Stimulated activated naive CD8-positive, alpha-beta T cell treated with anti-CD3 and anti-CD28 coated beads, Interleukin-15, amount 100 ng/mL, for 72 hours (primary cell): ENCODE measurements around the gene ATXN7L1.
"Not testable (repeated sequence)": the region's sequence is repeated elsewhere in the genome, so short reads cannot be mapped to it uniquely, and the experiment has no call there.

Source experiments
- ATAC-seq: fragments of 150-1000 bp; cut with Tn5 transposase; 2 replicates; pipeline ENCODE4 v1.10.0; 2021; ENCODE audit warnings: mild to moderate bottlenecking, moderate library complexity
- DNase-seq, 2 donors: peaks; one replicate each; pipeline ENCODE4 v3.0.0; 2021 to 2022
- H3K27ac Mint-ChIP-seq, 2 donors: one replicate each; pipeline ENCODE4 v1.8.0; 2022; ENCODE audit warnings: mild to moderate bottlenecking in 2 of 2, mixed read lengths in 2 of 2, moderate library complexity in 2 of 2
- H3K27me3 Mint-ChIP-seq: one replicate; pipeline ENCODE4 v1.8.0; 2022; ENCODE audit warnings: mixed read lengths
- H3K4me1 Mint-ChIP-seq: one replicate; pipeline ENCODE4 v1.8.0; 2022; ENCODE audit warnings: mild to moderate bottlenecking, mixed read lengths
- H3K4me3 Mint-ChIP-seq, 2 donors: one replicate each; pipeline ENCODE4 v1.8.0; 2022; ENCODE audit warnings: mild to moderate bottlenecking in 2 of 2, mixed read lengths in 2 of 2, moderate library complexity in 1 of 2
- H3K9me3 Mint-ChIP-seq, 2 donors: one replicate each; pipeline ENCODE4 v1.8.0; 2022; ENCODE audit warnings: mixed read lengths in 2 of 2

Gene ATXN7L1

GRCh38 chr7:105796365-105796764, 80.0 kb downstream of the ATXN7L1 start:
- peaks cover 32% of the 10 kb centered on the region for H3K4me1 Mint-ChIP-seq
- H3K4me3 Mint-ChIP-seq, result no peak overlapping the region
- ATAC-seq (no peak), DNase-seq (no peak)
- no peaks in the 10 kb centered on the region for H3K27me3 Mint-ChIP-seq
- H3K27ac Mint-ChIP-seq, result no peak overlapping the region
- no peaks in the 10 kb centered on the region for H3K9me3 Mint-ChIP-seq

DNA sequence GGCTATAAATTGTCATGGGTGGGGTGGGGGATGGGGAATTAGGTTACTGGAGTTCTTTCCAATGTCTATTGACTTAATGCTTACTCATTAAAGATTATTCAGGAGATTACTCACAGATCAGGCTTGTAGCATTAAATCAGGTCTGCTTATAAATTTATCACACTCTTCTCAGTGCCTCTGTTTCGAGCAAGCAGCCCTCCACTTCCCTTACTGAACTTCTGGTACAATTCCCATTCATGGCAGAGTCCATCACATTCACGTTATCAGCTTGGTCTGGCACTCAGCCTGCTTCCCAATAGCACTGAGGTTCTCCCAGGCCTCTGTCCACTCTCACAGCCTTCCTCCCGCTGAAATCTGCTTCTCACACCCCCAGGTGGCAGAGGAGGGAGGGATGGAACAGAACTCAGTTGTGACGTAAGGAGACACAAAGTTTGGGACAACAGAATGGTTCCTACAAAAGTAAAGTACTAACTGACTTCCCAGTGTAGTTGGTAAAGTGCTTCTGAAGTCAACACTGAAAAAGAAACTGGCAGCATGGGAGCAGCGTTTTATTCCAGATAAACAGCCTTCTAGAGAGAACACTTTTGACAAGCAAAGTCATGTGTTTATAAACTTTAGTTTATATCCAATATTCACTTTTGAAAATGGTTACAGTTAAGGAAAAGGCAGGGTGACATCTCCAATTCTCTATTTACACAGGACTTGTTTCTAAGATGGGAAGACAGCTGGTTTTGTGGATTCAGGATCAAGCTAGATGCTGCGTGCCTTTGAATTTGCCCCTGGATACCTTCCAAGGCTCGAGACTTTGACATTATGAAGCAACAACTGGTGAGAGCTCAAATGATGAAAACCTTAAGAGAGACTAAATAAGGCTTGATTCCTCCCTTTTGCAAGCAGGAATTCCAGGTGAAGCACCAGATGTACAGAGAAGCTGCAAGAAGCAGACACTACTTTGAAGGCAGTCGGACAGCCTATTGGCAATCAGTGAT, 81.4 kb downstream of the ATXN7L1 start:
- Mint-ChIP-seq H3K27ac (peak overlapping the region in 1 of 2 donors; percentile 86), H3K27me3 (no peaks in the 10 kb centered on the region), H3K4me1 (peaks cover 20% of the 10 kb centered on the region), H3K4me3 (no peak overlapping the region), H3K9me3 (no peaks in the 10 kb centered on the region)
- ATAC-seq, result no peak
- no peak for DNase-seq

- peaks cover 12% of the 10 kb centered on the region for H3K4me1 Mint-ChIP-seq
- ATAC-seq (no peak), DNase-seq (no peak)
- H3K9me3 Mint-ChIP-seq, result no peaks in the 10 kb centered on the region
- no peaks in the 10 kb centered on the region for H3K27me3 Mint-ChIP-seq
- no peak overlapping the region for H3K4me3 Mint-ChIP-seq
- H3K27ac Mint-ChIP-seq, result no peak overlapping the region
Observed at GRCh38 chr7:105792488-105793370, 83.7 kb downstream of the ATXN7L1 start.

DNA sequence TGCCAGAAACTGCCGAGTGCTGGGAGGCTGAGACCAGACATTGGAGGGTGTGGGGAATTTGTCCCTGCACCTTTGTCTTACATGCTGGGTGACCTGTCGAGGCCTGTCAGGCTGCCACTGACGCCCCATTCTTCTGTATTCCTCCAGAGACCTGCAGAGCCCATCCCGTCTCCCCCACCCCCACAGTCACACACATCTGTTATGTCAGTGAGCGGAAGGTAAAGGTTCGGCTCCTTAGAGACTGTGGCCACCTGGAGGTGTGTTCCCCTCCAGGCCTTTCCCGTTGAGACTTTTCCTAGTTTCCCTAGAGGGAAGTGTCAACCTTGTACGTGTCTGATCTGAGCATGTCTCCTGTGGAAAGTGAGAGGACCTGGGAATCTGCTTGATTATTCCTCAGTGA, 84.5 kb downstream of the ATXN7L1 start:
- no peaks in the 10 kb centered on the region for H3K27me3 Mint-ChIP-seq
- no peak overlapping the region for H3K27ac Mint-ChIP-seq
- H3K4me1 Mint-ChIP-seq, result peaks cover 4% of the 10 kb centered on the region
- DNase-seq (no peak), ATAC-seq (no peak)
- no peak overlapping the region for H3K4me3 Mint-ChIP-seq
- no peaks in the 10 kb centered on the region for H3K9me3 Mint-ChIP-seq

- no peak for ATAC-seq
- Mint-ChIP-seq H3K27ac (no peak overlapping the region), H3K27me3 (no peaks in the 10 kb centered on the region), H3K9me3 (no peaks in the 10 kb centered on the region), H3K4me3 (no peak overlapping the region), H3K4me1 (no peaks in the 10 kb centered on the region)
- no peak for DNase-seq
Observed at GRCh38 chr7:105790996-105791395, 85.4 kb downstream of the ATXN7L1 start.

GRCh38 chr7:105790452-105790851, 85.9 kb downstream of the ATXN7L1 start:
- H3K27ac Mint-ChIP-seq, H3K9me3 Mint-ChIP-seq, H3K4me3 Mint-ChIP-seq, H3K27me3 Mint-ChIP-seq, DNase-seq, H3K4me1 Mint-ChIP-seq, ATAC-seq: not testable (repeated sequence)

- no peaks in the 10 kb centered on the region for H3K9me3 Mint-ChIP-seq
- peaks cover 8% of the 10 kb centered on the region for H3K4me1 Mint-ChIP-seq
- no peak overlapping the region for H3K27ac Mint-ChIP-seq
- DNase-seq, result no peak
- H3K4me3 Mint-ChIP-seq, result no peak overlapping the region
- no peaks in the 10 kb centered on the region for H3K27me3 Mint-ChIP-seq
- ATAC-seq, result no peak
Observed at GRCh38 chr7:105788816-105789349, 87.5 kb downstream of the ATXN7L1 start.

- H3K4me3 Mint-ChIP-seq, result no peak overlapping the region
- ATAC-seq, result no peak
- peaks cover 9% of the 10 kb centered on the region for H3K4me1 Mint-ChIP-seq
- no peaks in the 10 kb centered on the region for H3K27me3 Mint-ChIP-seq
- no peak for DNase-seq
- no peaks in the 10 kb centered on the region for H3K9me3 Mint-ChIP-seq
- no peak overlapping the region for H3K27ac Mint-ChIP-seq
Observed at GRCh38 chr7:105788356-105788755, 88.0 kb downstream of the ATXN7L1 start.

GRCh38 chr7:105787793-105788192, 88.6 kb downstream of the ATXN7L1 start:
- peaks cover 14% of the 10 kb centered on the region for H3K4me1 Mint-ChIP-seq
- DNase-seq (no peak), ATAC-seq (no peak)
- H3K4me3 Mint-ChIP-seq, result no peak overlapping the region
- no peaks in the 10 kb centered on the region for H3K9me3 Mint-ChIP-seq
- no peaks in the 10 kb centered on the region for H3K27me3 Mint-ChIP-seq
- H3K27ac Mint-ChIP-seq, result no peak overlapping the region

- H3K4me3 Mint-ChIP-seq, result no peak overlapping the region
- no peaks in the 10 kb centered on the region for H3K27me3 Mint-ChIP-seq
- H3K4me1 Mint-ChIP-seq, result peaks cover 24% of the 10 kb centered on the region
- ATAC-seq, result no peak
- no peaks in the 10 kb centered on the region for H3K9me3 Mint-ChIP-seq
- H3K27ac Mint-ChIP-seq, result no peak overlapping the region
- DNase-seq, result no peak
Observed at GRCh38 chr7:105786520-105787470, 89.6 kb downstream of the ATXN7L1 start.

GRCh38 chr7:105782391-105783042, 93.9 kb downstream of the ATXN7L1 start:
- Mint-ChIP-seq H3K27ac (no peak overlapping the region), H3K9me3 (no peaks in the 10 kb centered on the region), H3K4me1 (peaks cover 24% of the 10 kb centered on the region), H3K4me3 (no peak overlapping the region), H3K27me3 (no peaks in the 10 kb centered on the region)
- peak in 1 of 2 donors; percentile 46 for DNase-seq
- peak; percentile 94 for ATAC-seq

GRCh38 chr7:105779856-105780780, 96.3 kb downstream of the ATXN7L1 start:
- no peak overlapping the region for H3K27ac Mint-ChIP-seq
- H3K9me3 Mint-ChIP-seq, result no peaks in the 10 kb centered on the region
- H3K27me3 Mint-ChIP-seq, result no peaks in the 10 kb centered on the region
- ATAC-seq (no peak), DNase-seq (no peak)
- no peak overlapping the region for H3K4me3 Mint-ChIP-seq
- peaks cover 24% of the 10 kb centered on the region for H3K4me1 Mint-ChIP-seq

DNA sequence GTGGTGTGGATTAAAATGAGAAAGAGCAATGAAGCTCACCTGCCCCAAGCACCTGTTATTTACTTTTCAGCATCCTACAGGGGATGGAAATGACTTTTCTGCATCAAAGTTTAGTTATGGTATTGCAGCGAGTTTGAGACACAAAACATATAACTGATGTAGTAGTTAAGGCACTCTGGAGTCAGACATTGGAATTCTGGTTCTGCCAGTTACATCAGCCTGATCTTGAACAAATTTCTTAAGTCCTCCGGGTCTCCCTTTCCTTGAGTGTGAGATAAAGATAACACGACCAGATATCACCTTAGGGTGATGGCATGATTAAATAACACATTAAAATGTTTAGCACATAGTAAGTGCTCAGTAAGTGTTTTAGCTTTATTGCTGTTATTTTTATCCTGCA, 97.4 kb downstream of the ATXN7L1 start:
- Mint-ChIP-seq H3K27me3 (no peaks in the 10 kb centered on the region), H3K4me1 (peaks cover 16% of the 10 kb centered on the region), H3K27ac (no peak overlapping the region), H3K4me3 (no peak overlapping the region), H3K9me3 (no peaks in the 10 kb centered on the region)
- ATAC-seq (no peak), DNase-seq (no peak)
